H1 (cell line): ENCODE data around the gene SRSF2. TPM values are rescaled to one million over a fixed set of nuclear protein-coding genes. Genes with fewer than 3 reads are reported as not detected.

Source experiments
- CTCF ChIA-PET: fragments of 300-600 bp; sonication (Branson Sonifier 250); formaldehyde crosslinking; loops from one replicate; lab custom pipeline; 2021; ENCODE audit not compliant: partially characterized antibody; lab: Charles Lee
- POLR2A ChIA-PET: fragments of 300-600 bp; sonication (Branson Sonifier 250); formaldehyde crosslinking; loops from one replicate; lab custom pipeline; 2021; ENCODE audit warnings: inconsistent platforms; ENCODE audit not compliant: partially characterized antibody; lab: Charles Lee
- DNase-seq, 2 experiments: peaks; one replicate each; pipeline versions ENCODE4 v3.0.0 to v3.0.0-alpha.2; 2010 to 2022; ENCODE audit warnings: low spot score in 2 of 2, low read depth in 1 of 2, mixed read lengths in 1 of 2
- FAIRE-seq: peaks from 2 replicates; lab custom pipeline; 2011; peaks lifted over from hg19 to GRCh38; lab: Jason Lieb, UNC
- H2AFZ ChIP-seq: 2 replicates; pipeline ENCODE4 v1.8.1; 2012; ENCODE audit warnings: low read length, inconsistent platforms
- H2AK5ac ChIP-seq: 2 replicates; pipeline ENCODE4 v1.6.1; 2013; ENCODE audit warnings: low read depth, low read length
- H2BK120ac ChIP-seq: replicated peaks from 2 replicates; pipeline ENCODE3; 2013; ENCODE audit warnings: low read depth, low read length, inconsistent platforms
- H2BK12ac ChIP-seq: 2 replicates; pipeline ENCODE4 v1.6.1; 2013; ENCODE audit warnings: low read depth, low read length
- H2BK15ac ChIP-seq: 2 replicates; pipeline ENCODE4 v1.6.1; 2013; ENCODE audit warnings: low read length
- H2BK20ac ChIP-seq: 2 replicates; pipeline ENCODE4 v1.6.1; 2013; ENCODE audit warnings: low read length
- H2BK5ac ChIP-seq: 2 replicates; pipeline ENCODE4 v1.6.1; 2013; ENCODE audit warnings: low read depth, low read length
- H3K14ac ChIP-seq: 2 replicates; pipeline ENCODE4 v1.6.1; 2013; ENCODE audit warnings: inconsistent platforms; ENCODE audit not compliant: insufficient read length
- H3K18ac ChIP-seq: 2 replicates; pipeline ENCODE4 v1.6.1; 2013; ENCODE audit warnings: low read length; ENCODE audit errors: extremely low read depth
- H3K23ac ChIP-seq: 2 replicates; pipeline ENCODE4 v1.6.1; 2013; ENCODE audit warnings: inconsistent platforms; ENCODE audit not compliant: insufficient read length
- H3K23me2 ChIP-seq: 2 replicates; pipeline ENCODE4 v1.6.1; 2013; ENCODE audit warnings: low read depth, low read length
- H3K27ac ChIP-seq: 2 replicates; pipeline ENCODE4 v1.6.1; 2011; ENCODE audit warnings: low read depth, low read length, inconsistent platforms
- H3K27me3 ChIP-seq, 4 experiments: replicated peaks in 1 of 4; 1 replicate in 1 of 4; 2 replicates in 3 of 4; pipeline versions ENCODE4 v1.6.1 to v1.8.1; 2011 to 2013; ENCODE audit warnings: low read length in 3 of 4, mild to moderate bottlenecking in 3 of 4, inconsistent platforms in 2 of 4, mixed read lengths in 2 of 4, moderate library complexity in 1 of 4; ENCODE audit not compliant: control insufficient read depth in 3 of 4, insufficient read depth in 3 of 4; ENCODE audit errors: extremely low read depth in 1 of 4
- H3K36me3 ChIP-seq, 4 experiments: 2 replicates each; pipeline versions ENCODE4 v1.6.1 to v1.8.1; 2011 to 2013; ENCODE audit warnings: mild to moderate bottlenecking in 4 of 4, low read length in 3 of 4, moderate library complexity in 2 of 4, control low read depth in 1 of 4, inconsistent platforms in 1 of 4; ENCODE audit not compliant: insufficient read depth in 4 of 4, control insufficient read depth in 2 of 4
- H3K4ac ChIP-seq: replicated peaks from 2 replicates; pipeline ENCODE3; 2013; ENCODE audit warnings: low read length, low read depth, mixed read lengths, inconsistent platforms; ENCODE audit not compliant: insufficient read length
- H3K4me1 ChIP-seq, 4 experiments: replicated peaks in 1 of 4; 1 replicate in 1 of 4; 2 replicates in 3 of 4; pipeline versions ENCODE4 v1.6.1 to v1.8.1; 2011 to 2013; ENCODE audit warnings: low read length in 3 of 4, inconsistent platforms in 2 of 4, mixed read lengths in 1 of 4; ENCODE audit not compliant: insufficient read depth in 4 of 4, control insufficient read depth in 3 of 4
- H3K4me2 ChIP-seq, 2 experiments: 2 replicates each; pipeline versions ENCODE4 v1.6.1 to v1.8.1; 2011 to 2013; ENCODE audit warnings: low read depth in 2 of 2, low read length in 2 of 2, control low read depth in 1 of 2, inconsistent platforms in 1 of 2, mild to moderate bottlenecking in 1 of 2; ENCODE audit not compliant: insufficient read depth in 1 of 2
- H3K4me3 ChIP-seq, 4 experiments: fragments of 200-600, 300-600 bp in 1 of 4; sonication (generic), shearing (Covaris generic), sonication (Bioruptor Twin) in 1 of 4; 2 replicates each; pipeline versions ENCODE4 v1.5.1 to v1.8.1; 2011 to 2016; ENCODE audit warnings: low read length in 4 of 4, low read depth in 3 of 4, control low read depth in 2 of 4, inconsistent platforms in 2 of 4, mild to moderate bottlenecking in 2 of 4, mixed read lengths in 1 of 4, moderate library complexity in 1 of 4; ENCODE audit not compliant: insufficient read depth in 2 of 4; ENCODE audit errors: extremely low read depth in 1 of 4
- H3K56ac ChIP-seq: replicated peaks from 2 replicates; pipeline ENCODE3; 2013; ENCODE audit warnings: low read depth, mild to moderate bottlenecking, mixed read lengths, low read length, inconsistent platforms; ENCODE audit not compliant: insufficient read length
- H3K79me1 ChIP-seq: 2 replicates; pipeline ENCODE4 v1.6.1; 2013; ENCODE audit warnings: low read depth, low read length, control low read depth
- H3K79me2 ChIP-seq, 2 experiments: 2 replicates each; pipeline versions ENCODE4 v1.6.1 to v1.8.1; 2012 to 2013; ENCODE audit warnings: low read length in 2 of 2, mild to moderate bottlenecking in 2 of 2, inconsistent platforms in 1 of 2; ENCODE audit not compliant: insufficient read depth in 2 of 2, control insufficient read depth in 1 of 2
- H3K9ac ChIP-seq, 4 experiments: replicated peaks in 1 of 4; 1 replicate in 1 of 4; 2 replicates in 3 of 4; pipeline versions ENCODE4 v1.6.1 to v1.8.1; 2011 to 2013; ENCODE audit warnings: low read depth in 3 of 4, low read length in 3 of 4, control low read depth in 2 of 4, mild to moderate bottlenecking in 2 of 4, moderate library complexity in 2 of 4, inconsistent platforms in 1 of 4; ENCODE audit errors: extremely low read depth in 1 of 4
- H3K9me3 ChIP-seq, 2 experiments: 2 replicates each; pipeline versions ENCODE4 v1.6.1 to v1.8.1; 2012 to 2013; ENCODE audit warnings: mild to moderate bottlenecking in 2 of 2, moderate library complexity in 2 of 2, control low read depth in 1 of 2, inconsistent platforms in 1 of 2, low read depth in 1 of 2, low read length in 1 of 2, mixed read lengths in 1 of 2; ENCODE audit not compliant: insufficient read depth in 2 of 2
- H4K20me1 ChIP-seq, 2 experiments: replicated peaks in 1 of 2; 2 replicates each; pipeline versions ENCODE3 to v1.8.1; 2011 to 2013; ENCODE audit warnings: inconsistent platforms in 2 of 2, low read length in 2 of 2, mild to moderate bottlenecking in 1 of 2; ENCODE audit not compliant: insufficient read depth in 2 of 2, control insufficient read depth in 1 of 2
- H4K5ac ChIP-seq: 2 replicates; pipeline ENCODE4 v1.6.1; 2013; ENCODE audit warnings: low read length, low read depth, mixed read lengths, inconsistent platforms; ENCODE audit not compliant: insufficient read length
- H4K8ac ChIP-seq: 2 replicates; pipeline ENCODE4 v1.8.0; 2013; ENCODE audit warnings: mild to moderate bottlenecking, moderate library complexity, low read length, inconsistent platforms; ENCODE audit not compliant: insufficient read depth; ENCODE audit errors: extremely low read depth
- H4K91ac ChIP-seq: replicated peaks from 2 replicates; pipeline ENCODE3; 2013; ENCODE audit warnings: low read length, mixed read lengths, inconsistent platforms; ENCODE audit not compliant: insufficient read length
- CBX5 ChIP-seq: fragments of 300-800, 300-1000 bp; sonication (generic); IDR thresholded peaks from 2 replicates; pipeline ENCODE4 v1.7.1; 2016; ENCODE audit warnings: antibody characterized with exemption, low read length, low read depth
- CTBP2 ChIP-seq: IDR thresholded peaks from 2 replicates; pipeline ENCODE4 v1.7.0; 2011; ENCODE audit warnings: borderline replicate concordance, mild to moderate bottlenecking, moderate library complexity, mixed read lengths, low read length; ENCODE audit not compliant: insufficient read depth, insufficient read length
- EGR1 ChIP-seq: IDR thresholded peaks from 2 replicates; pipeline ENCODE4 v1.6.1; 2011; ENCODE audit warnings: low read depth, low read length, borderline replicate concordance
- KDM1A ChIP-seq: fragments of 200-600, 300-600 bp; sonication (generic); IDR thresholded peaks from 2 replicates; pipeline ENCODE4 v1.7.1; 2016; ENCODE audit warnings: mild to moderate bottlenecking, low read length, borderline replicate concordance
- MAFK ChIP-seq: IDR thresholded peaks from 2 replicates; pipeline ENCODE4 v1.6.1; 2012; ENCODE audit warnings: low read depth, mild to moderate bottlenecking, improper control_type of control experiment, low read length
- NANOG ChIP-seq: IDR thresholded peaks from 2 replicates; pipeline ENCODE4 v1.6.1; 2011; ENCODE audit warnings: low read length, low read depth, mild to moderate bottlenecking, inconsistent platforms; ENCODE audit not compliant: insufficient read depth, poor library complexity, severe bottlenecking
- PHF8 ChIP-seq: fragments of 200-600 bp; sonication (generic); conservative IDR thresholded peaks from 2 replicates; pipeline ENCODE4 v1.7.1; 2012; ENCODE audit warnings: low read depth, mild to moderate bottlenecking, inconsistent platforms, low read length, moderate library complexity
- SUZ12 ChIP-seq: fragments of 200-600 bp; sonication (generic); IDR thresholded peaks from 2 replicates; pipeline ENCODE4 v1.6.1; 2012; ENCODE audit warnings: mild to moderate bottlenecking, inconsistent platforms, low read length, moderate library complexity, mixed read lengths
- WGBS, 2 experiments: shearing (Covaris generic) in 1 of 2; methylation state at CpG; one replicate each; pipeline versions ENCODE4 v1.1.6 to v1.1.7; 2013 to 2015; ENCODE audit warnings: low lambda C conversion rate in 2 of 2, mixed read lengths in 2 of 2, inconsistent platforms in 1 of 2, low coverage in 1 of 2, missing lambda C conversion rate in 1 of 2; ENCODE audit not compliant: insufficient replicate concordance in 2 of 2, insufficient coverage in 1 of 2, insufficient read length in 1 of 2; ENCODE audit errors: extremely low coverage in 1 of 2, missing lambda C conversion rate in 1 of 2; 5-methylcytosine and 5-hydroxymethylcytosine counted together
- polyA plus RNA-seq, 7 experiments: library from polyadenylated mRNA; depleted of rRNA in 3 of 7; stranded (reverse) in 5 of 7; unstranded in 2 of 7; fragments of >200 nt in 5 of 7; fragments of 200-250 nt in 2 of 7; gene quantifications; 1 replicate in 5 of 7; 2 replicates in 1 of 7; 4 replicates in 1 of 7; pipeline versions ENCODE4 v1.2.1 to v1.2.3, GENCODE V29; 2011 to 2013; ENCODE audit warnings: missing spikeins in 2 of 7, mixed read lengths in 2 of 7
- total RNA-seq: library from RNA; stranded (reverse); fragmentation: NEBNext Ultra II Directional; extraction: Animal tissue kit (Norgen Biotek cat#: 25700); gene quantifications from 2 replicates; pipeline ENCODE4 v1.2.1, GENCODE V29; 2021
- TF ChIP-seq, protein P1 (sequence below): IDR thresholded peaks from 2 replicates; pipeline ENCODE4 v1.6.1; 2012; ENCODE audit warnings: inconsistent platforms
- TF ChIP-seq, protein P2 (sequence below): IDR thresholded peaks from 2 replicates; pipeline ENCODE4 v1.6.1; 2011; ENCODE audit warnings: low read length, improper control_type of control experiment

Gene SRSF2
- total and polyA plus RNA-seq, 2 of the 8 experiments (the other 6 are each of a cell fraction or from before 2014, with no cell fraction given) = 397 to 401 TPM

- Histone ChIP-seq H3K18ac (no peak overlapping the region), H4K91ac (no peak overlapping the region), H3K9me3 (no peaks in the 10 kb centered on the region), H3K14ac (no peak overlapping the region), H2BK5ac (no peak overlapping the region), H3K4me1 (peaks cover 0 to 4% (median 1%) of the 10 kb centered on the region in 4 experiments; a peak in 4 of 7 replicates), H3K4me2 (no peak overlapping the region), H3K9ac (no peak overlapping the region), H2BK12ac (no peak overlapping the region), H3K79me2 (peaks cover 0 to 7% of the 10 kb centered on the region in 2 experiments; a peak in 2 of 4 replicates), H3K79me1 (no peaks in the 10 kb centered on the region), H3K23ac (no peak overlapping the region), H2AFZ (no peak overlapping the region), H3K23me2 (peaks cover 6% of the 10 kb centered on the region; the same call in 1 of the 2 replicates), H3K56ac (no peak overlapping the region), H4K8ac (no peak overlapping the region), H2BK20ac (no peak overlapping the region), H3K4ac (no peak overlapping the region), H4K20me1 (peaks cover 0 to 7% of the 10 kb centered on the region in 2 experiments), H2BK15ac (no peak overlapping the region), H2BK120ac (no peak overlapping the region), H3K27me3 (no peaks in the 10 kb centered on the region), H4K5ac (no peak overlapping the region), H3K4me3 (no peak overlapping the region), H3K36me3 (peaks cover 11 to 62% (median 38%) of the 10 kb centered on the region in 4 experiments), H3K27ac (no peak overlapping the region), H2AK5ac (no peak overlapping the region)
- ChIA-PET POLR2A (interaction anchor here (0.6 to 1.0 kb wide), 2 partner anchors 13 to 266 kb away, joined by 3 to 4 read pairs; no protein-coding TSS in a partner anchor), CTCF (interaction anchor here (0.9 to 1.2 kb wide), 2 partner anchors 8 to 10 kb away, joined by 3 to 5 read pairs; no protein-coding TSS in a partner anchor)
- FAIRE-seq (no peak), DNase-seq (no peak)
- 77% methylated on average over 10 of the region's 10 CpGs; no CpG with 5 or more reads in 1 of the 2 experiments for WGBS, 2 experiments
- TF ChIP-seq KDM1A = no peak
- no peak for TF ChIP-seq SUZ12
- TF ChIP-seq CBX5 = no peak
- no peak for TF ChIP-seq EGR1
- TF ChIP-seq, protein P1, sequence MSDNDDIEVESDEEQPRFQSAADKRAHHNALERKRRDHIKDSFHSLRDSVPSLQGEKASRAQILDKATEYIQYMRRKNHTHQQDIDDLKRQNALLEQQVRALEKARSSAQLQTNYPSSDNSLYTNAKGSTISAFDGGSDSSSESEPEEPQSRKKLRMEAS = no peak
- no peak for TF ChIP-seq PHF8
- TF ChIP-seq NANOG = no peak
- TF ChIP-seq CTBP2 = no peak
- no peak for TF ChIP-seq MAFK
- TF ChIP-seq, protein P2, sequence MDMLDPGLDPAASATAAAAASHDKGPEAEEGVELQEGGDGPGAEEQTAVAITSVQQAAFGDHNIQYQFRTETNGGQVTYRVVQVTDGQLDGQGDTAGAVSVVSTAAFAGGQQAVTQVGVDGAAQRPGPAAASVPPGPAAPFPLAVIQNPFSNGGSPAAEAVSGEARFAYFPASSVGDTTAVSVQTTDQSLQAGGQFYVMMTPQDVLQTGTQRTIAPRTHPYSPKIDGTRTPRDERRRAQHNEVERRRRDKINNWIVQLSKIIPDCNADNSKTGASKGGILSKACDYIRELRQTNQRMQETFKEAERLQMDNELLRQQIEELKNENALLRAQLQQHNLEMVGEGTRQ = no peak
These were observed 15.7 kb downstream of the SRSF2 start for GRCh38 chr17:76721463-76721862.
